ENCODE results near the gene OBSL1. TPM values are rescaled to one million over a fixed set of nuclear protein-coding genes. Genes with fewer than 3 reads are reported as not detected.

The OBSL1 gene
- total and polyA plus RNA-seq, 10 of the 15 experiments (the other 5 are each of a cell fraction or from before 2014, with no cell fraction given) = 0.14 to 0.77 TPM; not detected in 8

GRCh38 chr2:219506153-219506801, 65.1 kb downstream of the OBSL1 start:
- ChIA-PET POLR2A (no interaction called here), CTCF (no interaction called here), RAD21 (ENCODE audit: unreplicated experiment) (no interaction called here), SMC1A (ENCODE audit: uncharacterized antibody, unreplicated experiment) (no interaction called here)
- in situ Hi-C loops (cut with MboI) (no loop called here), intact Hi-C loops (cut with micrococcal nuclease; ENCODE audit: unreplicated experiment) (no loop called here)
- 84% methylated on average over 21 of the region's 23 CpGs for WGBS (ENCODE audit: insufficient coverage, insufficient replicate concordance, low lambda C conversion rate, missing lambda C conversion rate)
- TF ChIP-seq HDGF (IDR thresholded peaks at IDR 0.05) (no peak), ZNF384 (IDR thresholded peaks at IDR 0.05; ENCODE audit: borderline replicate concordance, low read depth, low read length) (no peak)
- Histone ChIP-seq H3K9me3 (replicated peaks; ENCODE audit: control insufficient read depth, insufficient read depth, low read length) (no peaks in the 10 kb centered on the region), H3K36me3 (ENCODE audit: control insufficient read depth in 2 of 2, insufficient read depth in 2 of 2, low read length in 1 of 2) (peaks cover 0 to 7% of the 10 kb centered on the region in 2 experiments; a peak in 2 of 4 replicates), H3K9ac (ENCODE audit: control insufficient read depth, insufficient read depth, low read length) (no peak overlapping the region), H4K20me1 (ENCODE audit: control insufficient read depth, insufficient read depth) (no peaks in the 10 kb centered on the region), H3K27ac (ENCODE audit: control insufficient read depth, insufficient read depth) (no peak overlapping the region), H3K79me2 (ENCODE audit: control insufficient read depth, insufficient read depth, low read length) (no peaks in the 10 kb centered on the region), H3K4me2 (ENCODE audit: control insufficient read depth, insufficient read depth) (no peak overlapping the region), H2AFZ (ENCODE audit: control insufficient read depth, low read depth, low read length) (no peak overlapping the region), H3K4me1 (ENCODE audit: control insufficient read depth, insufficient read depth, low read length) (no peaks in the 10 kb centered on the region), H3K27me3 (replicated peaks in 1 of 2; ENCODE audit: control insufficient read depth in 2 of 2, insufficient read depth in 2 of 2, low read length in 1 of 2) (peaks cover 1 to 3% of the 10 kb centered on the region in 2 experiments; a peak in 3 of 4 replicates), H3K4me3 (no peak overlapping the region)
- ATAC-seq (no peak), FAIRE-seq (no peak), DNase-seq (ENCODE audit: low read depth, low spot score) (no peak)
- no TSS peak for BruUV-seq (replicated peaks)

- FAIRE-seq (no peak), DNase-seq (ENCODE audit: low read depth, low spot score) (no peak), ATAC-seq (no peak)
- intact Hi-C loops (cut with micrococcal nuclease; ENCODE audit: unreplicated experiment) (no loop called here), in situ Hi-C loops (cut with MboI) (no loop called here)
- no peaks in the 10 kb centered on the region for H3K9me3 ChIP-seq (replicated peaks; ENCODE audit: control insufficient read depth, insufficient read depth, low read length)
- BruUV-seq (replicated peaks) = no TSS peak
- peaks cover 1 to 2% of the 10 kb centered on the region in 2 experiments; a peak in 3 of 4 replicates for H3K27me3 ChIP-seq (replicated peaks in 1 of 2; ENCODE audit: control insufficient read depth in 2 of 2, insufficient read depth in 2 of 2, low read length in 1 of 2)
- 84% methylated on average over 9 of the region's 9 CpGs for WGBS (ENCODE audit: insufficient coverage, insufficient replicate concordance, low lambda C conversion rate, missing lambda C conversion rate)
- ChIA-PET RAD21 (ENCODE audit: unreplicated experiment) (no interaction called here), SMC1A (ENCODE audit: uncharacterized antibody, unreplicated experiment) (no interaction called here), CTCF (no interaction called here), POLR2A (no interaction called here)
- H3K4me2 ChIP-seq (ENCODE audit: control insufficient read depth, insufficient read depth) = no peak overlapping the region
- no peaks in the 10 kb centered on the region; the same call in 1 of the 2 replicates for H3K79me2 ChIP-seq (ENCODE audit: control insufficient read depth, insufficient read depth, low read length)
- no peaks in the 10 kb centered on the region for H4K20me1 ChIP-seq (ENCODE audit: control insufficient read depth, insufficient read depth)
- H3K36me3 ChIP-seq (ENCODE audit: control insufficient read depth in 2 of 2, insufficient read depth in 2 of 2, low read length in 1 of 2) = peaks cover 0 to 7% of the 10 kb centered on the region in 2 experiments; a peak in 2 of 4 replicates
- H3K4me3 ChIP-seq = no peak overlapping the region
- no peak for TF ChIP-seq SREBF1 (IDR thresholded peaks at IDR 0.05; ENCODE audit: low read length)
- TF ChIP-seq POLR2AphosphoS5 (IDR thresholded peaks at IDR 0.05; ENCODE audit: low read length) = no peak
- no peak for TF ChIP-seq IRF5 (IDR thresholded peaks at IDR 0.05; ENCODE audit: borderline replicate concordance)
- TF ChIP-seq ZNF217 (IDR thresholded peaks at IDR 0.05) = no peak
- TF ChIP-seq NRF1 (conservative IDR thresholded peaks at IDR 0.05; ENCODE audit: low read depth, low read length) = no peak
- no peak overlapping the region for H3K9ac ChIP-seq (ENCODE audit: control insufficient read depth, insufficient read depth, low read length)
- H3K27ac ChIP-seq (ENCODE audit: control insufficient read depth, insufficient read depth) = no peak overlapping the region
- H3K4me1 ChIP-seq (ENCODE audit: control insufficient read depth, insufficient read depth, low read length) = no peaks in the 10 kb centered on the region
- H2AFZ ChIP-seq (ENCODE audit: control insufficient read depth, low read depth, low read length) = no peak overlapping the region
These were observed 65.8 kb downstream of the OBSL1 start for GRCh38 chr2:219505585-219505984.
